ENCODE results near the gene HRH1.

DNA sequence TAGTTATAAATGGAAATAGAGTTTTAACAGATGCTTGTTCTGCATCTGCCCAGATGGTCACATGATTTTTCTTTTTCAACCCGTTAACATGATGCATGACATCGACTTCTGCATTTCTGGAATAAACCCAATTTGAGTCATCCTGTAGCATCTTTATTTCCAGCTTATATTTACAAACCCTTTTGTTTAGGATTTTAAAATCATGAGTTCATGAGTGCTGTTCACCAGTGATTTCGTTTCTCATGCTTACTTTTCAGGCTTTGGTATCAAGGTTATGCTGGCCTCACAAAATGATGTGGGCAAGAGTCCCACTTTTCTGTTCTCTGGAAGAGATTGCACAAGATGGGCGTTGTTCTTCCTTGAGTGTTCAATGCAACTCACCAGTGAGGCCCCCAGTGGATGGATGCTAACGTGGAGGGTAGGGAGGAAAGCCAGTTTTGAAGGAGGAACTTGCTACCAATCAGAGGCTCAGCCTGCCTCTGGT is 5.2 kb downstream of the HRH1 start:
- TF ChIP-seq, protein P1, sequence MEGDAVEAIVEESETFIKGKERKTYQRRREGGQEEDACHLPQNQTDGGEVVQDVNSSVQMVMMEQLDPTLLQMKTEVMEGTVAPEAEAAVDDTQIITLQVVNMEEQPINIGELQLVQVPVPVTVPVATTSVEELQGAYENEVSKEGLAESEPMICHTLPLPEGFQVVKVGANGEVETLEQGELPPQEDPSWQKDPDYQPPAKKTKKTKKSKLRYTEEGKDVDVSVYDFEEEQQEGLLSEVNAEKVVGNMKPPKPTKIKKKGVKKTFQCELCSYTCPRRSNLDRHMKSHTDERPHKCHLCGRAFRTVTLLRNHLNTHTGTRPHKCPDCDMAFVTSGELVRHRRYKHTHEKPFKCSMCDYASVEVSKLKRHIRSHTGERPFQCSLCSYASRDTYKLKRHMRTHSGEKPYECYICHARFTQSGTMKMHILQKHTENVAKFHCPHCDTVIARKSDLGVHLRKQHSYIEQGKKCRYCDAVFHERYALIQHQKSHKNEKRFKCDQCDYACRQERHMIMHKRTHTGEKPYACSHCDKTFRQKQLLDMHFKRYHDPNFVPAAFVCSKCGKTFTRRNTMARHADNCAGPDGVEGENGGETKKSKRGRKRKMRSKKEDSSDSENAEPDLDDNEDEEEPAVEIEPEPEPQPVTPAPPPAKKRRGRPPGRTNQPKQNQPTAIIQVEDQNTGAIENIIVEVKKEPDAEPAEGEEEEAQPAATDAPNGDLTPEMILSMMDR (IDR thresholded peaks at IDR 0.05), result no peak
- no peak for TF ChIP-seq POLR2A (IDR thresholded peaks at IDR 0.05)

All from heart left ventricle (tissue), 13 donors.